Sigmoid colon (tissue), 7 donors: ENCODE results near the gene PRRT2. TPM values are rescaled to one million over a fixed set of nuclear protein-coding genes. Genes with fewer than 3 reads are reported as not detected.
A peak's percentile ranks its signal among the peaks of the same experiment; 100 is the strongest.
"Not testable (repeated sequence)": the region's sequence is repeated elsewhere in the genome, so short reads cannot be mapped to it uniquely, and the experiment has no call there.

Source experiments
- DNase-seq: peaks from one replicate; pipeline ENCODE4 v3.0.0-alpha.2; 2019
- H3K27ac ChIP-seq, 4 donors: fragments of 200-600 bp; sonication (generic); one replicate each; pipeline ENCODE4 v1.5.1; 2016 to 2019; ENCODE audit warnings: mild to moderate bottlenecking in 1 of 4
- H3K27me3 ChIP-seq, 3 donors: fragments of 200-600 bp; sonication (generic); one replicate each; pipeline ENCODE4 v1.5.1; 2019; ENCODE audit warnings: mild to moderate bottlenecking in 1 of 3
- H3K36me3 ChIP-seq, 4 donors: fragments of 200-600 bp; sonication (generic); one replicate each; pipeline ENCODE4 v1.5.1; 2016 to 2019
- H3K4me1 ChIP-seq, 4 donors: fragments of 200-600 bp; sonication (generic); one replicate each; pipeline ENCODE4 v1.5.1; 2017 to 2019
- H3K4me3 ChIP-seq, 4 donors: fragments of 200-600 bp; sonication (generic); one replicate each; pipeline ENCODE4 v1.5.1; 2017 to 2019; ENCODE audit warnings: mild to moderate bottlenecking in 2 of 4, moderate library complexity in 1 of 4
- H3K9me3 ChIP-seq, 4 donors: fragments of 200-600 bp in 3 of 4; sonication (generic) in 3 of 4; one replicate each; pipeline versions ENCODE4 v1.5.1 to v1.6.1; 2013 to 2019
- EP300 ChIP-seq, 4 donors: sonication (generic); formaldehyde crosslinking; IDR thresholded peaks; one replicate each; pipeline ENCODE4 v1.6.1; 2017; ENCODE audit warnings: antibody characterized with exemption in 4 of 4
- POLR2A ChIP-seq, 2 donors: fragments of 450-650 bp; IDR thresholded peaks; one replicate each; pipeline ENCODE4 v1.6.1; 2016; ENCODE audit warnings: antibody characterized with exemption in 2 of 2, mild to moderate bottlenecking in 2 of 2, moderate library complexity in 2 of 2
- POLR2AphosphoS5 ChIP-seq, 4 donors: sonication (generic); formaldehyde crosslinking; IDR thresholded peaks; one replicate each; pipeline ENCODE4 v1.6.1; 2017; ENCODE audit warnings: antibody characterized with exemption in 4 of 4
- WGBS, 2 donors: extraction: QIAGEN DNeasy Blood & Tissue Kit; methylation state at CpG; one replicate each; pipeline ENCODE4 v1.1.7; 2013; 5-methylcytosine and 5-hydroxymethylcytosine counted together
- intact Hi-C: fragments of 100-400 bp; cut with DNase I; formaldehyde crosslinking; loops from one replicate; pipeline ENCODE4 v1.15.1; 2023
- polyA plus RNA-seq, 3 donors: library from polyadenylated mRNA; stranded (reverse); fragments of 200-250 nt; gene quantifications; one replicate each; pipeline ENCODE4 v1.2.3, GENCODE V29; 2013
- total RNA-seq, 4 donors: library from RNA; depleted of rRNA; stranded (reverse); fragments of >200 nt; gene quantifications; one replicate each; pipeline ENCODE4 v1.1.0, GENCODE V29; 2016
- TF ChIP-seq, protein P1 (sequence below), 4 experiments: fragments of 450-650 bp in 3 of 4; fragments of 200-600 bp in 1 of 4; IDR thresholded peaks; one replicate each; pipeline ENCODE4 v1.5.1; 2016 to 2019; ENCODE audit warnings: antibody characterized with exemption in 4 of 4, mild to moderate bottlenecking in 3 of 4, moderate library complexity in 2 of 4
- donor health status: healthy with polysubstance abuse.
- donor health status: Bipolar disorder and iron deficiency.
- donor health status: healthy.

The PRRT2 gene
- total and polyA plus RNA-seq, 7 donors = 0.69 to 22.7 (median 6.5) TPM; not detected in 1

DNA sequence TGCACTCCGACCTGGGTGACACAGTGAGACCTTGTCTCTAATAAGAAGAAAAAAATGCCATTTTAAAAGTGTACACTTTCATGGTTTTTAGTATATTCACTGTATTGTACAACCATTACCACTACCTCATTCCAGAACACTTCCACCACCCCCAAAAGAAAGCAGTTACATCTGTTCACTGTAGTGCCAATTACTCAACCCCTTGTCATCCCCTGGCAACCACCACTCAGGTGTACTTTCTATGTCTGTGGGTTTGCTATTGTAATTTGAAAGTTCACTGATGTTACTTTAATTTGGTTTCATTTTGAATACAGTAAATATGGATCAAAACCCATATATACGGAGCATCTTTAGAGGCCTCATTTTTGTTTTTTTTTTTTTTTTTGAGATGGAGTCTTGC lies 27.8 kb upstream of the PRRT2 start:
- WGBS, 2 donors = 92 to 95% methylated on average over 2 of the region's 2 CpGs
- Histone ChIP-seq H3K36me3 (no peaks in the 10 kb centered on the region), H3K4me3 (no peak overlapping the region), H3K4me1 (peaks cover 0 to 11% (median 0%) of the 10 kb centered on the region in 4 donors), H3K27ac (no peak overlapping the region), H3K9me3 (no peaks in the 10 kb centered on the region), H3K27me3 (no peaks in the 10 kb centered on the region)
- TF ChIP-seq POLR2AphosphoS5 (IDR thresholded peaks at IDR 0.05) = no peak
- TF ChIP-seq, protein P1, sequence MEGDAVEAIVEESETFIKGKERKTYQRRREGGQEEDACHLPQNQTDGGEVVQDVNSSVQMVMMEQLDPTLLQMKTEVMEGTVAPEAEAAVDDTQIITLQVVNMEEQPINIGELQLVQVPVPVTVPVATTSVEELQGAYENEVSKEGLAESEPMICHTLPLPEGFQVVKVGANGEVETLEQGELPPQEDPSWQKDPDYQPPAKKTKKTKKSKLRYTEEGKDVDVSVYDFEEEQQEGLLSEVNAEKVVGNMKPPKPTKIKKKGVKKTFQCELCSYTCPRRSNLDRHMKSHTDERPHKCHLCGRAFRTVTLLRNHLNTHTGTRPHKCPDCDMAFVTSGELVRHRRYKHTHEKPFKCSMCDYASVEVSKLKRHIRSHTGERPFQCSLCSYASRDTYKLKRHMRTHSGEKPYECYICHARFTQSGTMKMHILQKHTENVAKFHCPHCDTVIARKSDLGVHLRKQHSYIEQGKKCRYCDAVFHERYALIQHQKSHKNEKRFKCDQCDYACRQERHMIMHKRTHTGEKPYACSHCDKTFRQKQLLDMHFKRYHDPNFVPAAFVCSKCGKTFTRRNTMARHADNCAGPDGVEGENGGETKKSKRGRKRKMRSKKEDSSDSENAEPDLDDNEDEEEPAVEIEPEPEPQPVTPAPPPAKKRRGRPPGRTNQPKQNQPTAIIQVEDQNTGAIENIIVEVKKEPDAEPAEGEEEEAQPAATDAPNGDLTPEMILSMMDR (IDR thresholded peaks at IDR 0.05) = no peak
- no peak for TF ChIP-seq POLR2A (IDR thresholded peaks at IDR 0.05)
- TF ChIP-seq EP300 (IDR thresholded peaks at IDR 0.05) = no peak
- intact Hi-C loops = loop anchor here (10.0 kb wide), 1 partner anchor 61 kb away; no protein-coding TSS in a partner anchor
- DNase-seq = no peak

DNA sequence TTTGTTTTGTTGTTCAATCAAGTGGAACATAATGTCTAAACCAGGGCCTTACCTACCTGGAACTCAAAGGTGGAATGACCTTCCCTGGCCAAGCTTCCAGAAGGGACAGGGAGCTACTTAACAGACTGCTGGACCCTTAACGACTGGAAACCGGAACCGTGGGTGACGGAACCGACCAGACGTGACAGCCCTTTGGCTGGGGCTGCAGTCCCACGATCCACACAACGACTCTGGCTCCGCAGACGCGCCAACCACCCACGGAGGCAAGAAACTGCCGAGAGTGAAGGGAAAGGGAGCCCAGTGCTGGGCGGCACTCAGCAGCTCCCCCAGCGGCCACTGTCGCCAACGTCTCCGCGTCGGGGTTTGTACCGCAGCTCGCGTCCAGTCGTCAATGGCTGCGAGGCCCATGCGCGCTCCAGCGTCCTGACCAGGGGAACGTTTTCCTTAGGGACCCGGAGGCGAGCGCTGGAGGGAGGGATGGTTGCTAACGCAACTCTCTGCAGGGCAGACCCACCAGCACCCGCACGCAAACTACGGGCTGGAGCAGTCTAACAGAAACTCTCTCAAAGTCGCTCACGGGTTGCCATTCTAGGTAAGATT lies 27.0 kb upstream of the PRRT2 start:
- peak; percentile 84 for DNase-seq
- Histone ChIP-seq H3K4me1 (peaks cover 0 to 18% (median 6%) of the 10 kb centered on the region in 4 donors), H3K27me3 (no peaks in the 10 kb centered on the region), H3K4me3 (peak overlapping the region in 3 of 4 donors; percentile 27 to 33 (median 33)), H3K36me3 (no peaks in the 10 kb centered on the region), H3K9me3 (no peaks in the 10 kb centered on the region), H3K27ac (no peak overlapping the region)
- 39 to 76% methylated on average over 38 of the region's 38 CpGs for whole genome bisulfite sequencing, 2 donors
- no peak for TF ChIP-seq POLR2A (IDR thresholded peaks at IDR 0.05)
- TF ChIP-seq, protein P1 (IDR thresholded peaks at IDR 0.05) = peak; percentile 25 to 84 (median 65)
- intact Hi-C loops = loop anchor here (5.0 to 10.0 kb wide), 2 partner anchors 60 to 83 kb away; no protein-coding TSS in a partner anchor

GRCh38 chr16:29787155-29787554 lies 24.8 kb upstream of the PRRT2 start:
- not testable (repeated sequence) for H3K36me3 ChIP-seq, H3K9me3 ChIP-seq, H3K27ac ChIP-seq, H3K27me3 ChIP-seq, H3K4me3 ChIP-seq, DNase-seq
- intact Hi-C loops = loop anchor here (5.0 to 10.0 kb wide), 2 partner anchors 58 to 85 kb away; no protein-coding TSS in a partner anchor
- peaks cover 0 to 32% (median 16%) of the 10 kb centered on the region in 4 donors for H3K4me1 ChIP-seq
- WGBS, 2 donors = 91 to 92% methylated on average over 4 of the region's 4 CpGs

DNA sequence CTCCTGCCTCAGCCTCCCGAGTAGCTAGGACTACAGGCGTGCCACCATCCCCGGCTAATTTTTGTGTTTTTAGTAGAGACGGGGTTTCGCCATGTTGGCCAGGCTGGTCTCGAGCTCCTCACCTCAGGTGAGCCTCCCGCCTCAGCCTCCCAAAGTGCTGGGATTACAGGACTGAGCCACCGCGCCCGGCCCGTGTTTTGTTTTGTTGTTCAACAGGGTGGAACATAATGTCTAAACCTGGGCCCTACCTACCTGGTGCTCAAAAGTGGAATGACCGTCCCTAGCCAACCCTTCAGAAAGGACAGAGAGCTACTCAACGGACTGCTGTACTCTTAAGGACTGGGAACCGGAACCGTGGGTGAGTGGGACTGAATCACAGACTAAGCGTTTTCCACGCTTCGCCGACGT lies 22.2 kb upstream of the PRRT2 start:
- no peaks in the 10 kb centered on the region for H3K9me3 ChIP-seq
- 72 to 81% methylated on average over 20 of the region's 20 CpGs for WGBS, 2 donors
- H3K36me3 ChIP-seq = no peaks in the 10 kb centered on the region
- H3K4me3 ChIP-seq = peak overlapping the region; percentile 50 to 99 (median 75)
- no peaks in the 10 kb centered on the region for H3K27me3 ChIP-seq
- peaks cover 0 to 29% (median 16%) of the 10 kb centered on the region in 4 donors for H3K4me1 ChIP-seq
- DNase-seq = no peak
- H3K27ac ChIP-seq = peak overlapping the region; percentile 83 to 94 (median 88)
- intact Hi-C loops = loop anchor here (1.0 to 10.0 kb wide), 3 partner anchors 16 to 87 kb away; no protein-coding TSS in a partner anchor
- TF ChIP-seq POLR2AphosphoS5 (IDR thresholded peaks at IDR 0.05) (no peak), POLR2A (IDR thresholded peaks at IDR 0.05) (no peak), EP300 (IDR thresholded peaks at IDR 0.05) (no peak)
- TF ChIP-seq, protein P1 (IDR thresholded peaks at IDR 0.05) = no peak

DNA sequence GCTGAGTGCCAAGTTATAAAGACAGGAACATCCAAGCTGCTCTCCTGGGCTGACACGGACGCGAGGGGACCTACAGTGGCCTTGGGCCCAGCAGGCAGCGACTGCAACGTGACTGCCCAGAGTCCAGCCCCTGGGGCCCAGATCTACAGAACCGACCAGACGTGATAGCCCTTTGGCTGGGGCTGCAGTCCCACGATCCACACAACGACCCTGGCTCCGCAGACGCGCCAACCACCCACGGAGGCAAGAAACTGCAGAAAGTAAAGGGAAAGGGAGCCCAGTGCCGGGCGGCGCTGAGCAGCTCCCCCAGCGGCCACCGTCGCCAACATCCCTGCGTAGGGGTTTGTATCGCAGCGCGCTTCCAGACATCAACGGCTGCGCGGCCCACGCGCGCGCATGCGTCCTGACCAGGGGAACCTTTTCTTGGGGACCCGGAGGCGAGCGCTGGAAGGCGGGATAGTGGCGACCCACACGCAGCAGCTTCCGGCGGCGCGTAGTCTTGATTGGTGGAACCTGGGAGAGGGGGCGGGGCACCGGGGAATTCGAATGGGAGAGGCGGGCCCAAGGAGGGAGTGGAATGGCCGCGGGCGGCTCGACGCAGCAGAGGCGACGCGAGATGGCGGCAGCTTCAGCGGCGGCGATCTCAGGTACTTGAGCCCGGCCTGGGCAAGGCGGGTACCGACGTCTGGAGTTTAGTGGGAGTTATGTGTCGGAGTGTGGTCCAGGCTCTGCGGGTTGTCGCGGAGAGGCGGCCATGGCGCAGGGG lies 21.6 kb upstream of the PRRT2 start, which contains the start of gene KIF22:
Gene KIF22, plus strand, starts transcription at position 569 of the 766 bp plus-strand sequence. Its CDS starts 9 bp downstream, at position 578.
- H3K27me3 ChIP-seq = no peaks in the 10 kb centered on the region
- peak within 1 kb of the TSS; percentile 71 to 99 (median 76) for H3K4me3 ChIP-seq
- TF ChIP-seq POLR2A (IDR thresholded peaks at IDR 0.05) (peak; percentile 25 to 61), POLR2AphosphoS5 (IDR thresholded peaks at IDR 0.05) (peak; percentile 79 to 92 (median 90)), EP300 (IDR thresholded peaks at IDR 0.05) (peak in 1 of 4 donors; percentile 35)
- TF ChIP-seq, protein P1 (IDR thresholded peaks at IDR 0.05) = peak; percentile 59 to 85 (median 72)
- intact Hi-C loops = loop anchor here (1.0 kb wide), 1 partner anchor 15 kb away; no protein-coding TSS in a partner anchor
- H3K9me3 ChIP-seq = no peaks in the 10 kb centered on the region
- H3K36me3 ChIP-seq = no peaks in the 10 kb centered on the region
- peak; percentile 100 for DNase-seq
- 1% methylated on average over 67 of the region's 67 CpGs for WGBS, 2 donors
- peak within 1 kb of the TSS; percentile 83 to 94 (median 88) for H3K27ac ChIP-seq
- H3K4me1 ChIP-seq = peaks cover 0 to 23% (median 16%) of the 10 kb centered on the region in 4 donors
